Midbrain (tissue), 1 donor: ENCODE data around the gene NISCH.

ENCODE experiments used
- DNase-seq: peaks from one replicate; lab custom pipeline; 2025; lab: John Stamatoyannopoulos, UW

NISCH gene

DNA sequence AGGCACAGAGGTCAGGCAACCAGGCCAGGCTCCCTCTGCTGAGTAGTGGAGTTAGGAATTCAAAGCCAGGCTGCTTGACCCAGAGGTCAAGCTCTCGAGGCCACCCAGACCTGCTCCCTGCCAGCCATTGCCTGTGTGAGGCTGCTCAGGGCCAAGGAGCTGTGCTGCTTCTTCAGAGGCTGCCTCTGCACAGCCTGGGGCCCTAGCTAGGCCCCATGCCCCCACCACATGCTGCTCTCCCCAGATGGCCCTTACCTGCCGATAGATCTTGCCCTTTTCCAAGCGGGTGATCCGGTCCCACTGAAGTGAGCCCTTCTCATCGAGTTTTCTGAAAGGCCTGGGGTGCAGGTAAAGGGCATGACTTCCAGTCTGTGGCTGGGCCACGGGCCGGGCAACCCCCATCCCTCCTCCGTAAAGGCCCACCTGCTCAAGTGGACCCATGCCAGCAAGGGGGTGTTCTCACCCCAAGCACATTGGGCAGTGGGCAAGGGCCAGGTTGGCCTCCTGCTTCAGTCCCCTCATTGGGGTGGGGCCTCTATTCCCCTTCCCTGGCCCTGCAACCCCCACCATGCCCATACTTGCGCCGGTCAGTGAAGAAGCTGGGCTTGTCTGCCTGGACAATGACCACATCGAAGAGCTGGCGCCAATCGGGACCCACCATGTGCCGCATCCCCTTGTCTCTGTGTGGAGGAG lies 71.8 kb downstream of the NISCH start:
- DNase-seq = no peak

DNA sequence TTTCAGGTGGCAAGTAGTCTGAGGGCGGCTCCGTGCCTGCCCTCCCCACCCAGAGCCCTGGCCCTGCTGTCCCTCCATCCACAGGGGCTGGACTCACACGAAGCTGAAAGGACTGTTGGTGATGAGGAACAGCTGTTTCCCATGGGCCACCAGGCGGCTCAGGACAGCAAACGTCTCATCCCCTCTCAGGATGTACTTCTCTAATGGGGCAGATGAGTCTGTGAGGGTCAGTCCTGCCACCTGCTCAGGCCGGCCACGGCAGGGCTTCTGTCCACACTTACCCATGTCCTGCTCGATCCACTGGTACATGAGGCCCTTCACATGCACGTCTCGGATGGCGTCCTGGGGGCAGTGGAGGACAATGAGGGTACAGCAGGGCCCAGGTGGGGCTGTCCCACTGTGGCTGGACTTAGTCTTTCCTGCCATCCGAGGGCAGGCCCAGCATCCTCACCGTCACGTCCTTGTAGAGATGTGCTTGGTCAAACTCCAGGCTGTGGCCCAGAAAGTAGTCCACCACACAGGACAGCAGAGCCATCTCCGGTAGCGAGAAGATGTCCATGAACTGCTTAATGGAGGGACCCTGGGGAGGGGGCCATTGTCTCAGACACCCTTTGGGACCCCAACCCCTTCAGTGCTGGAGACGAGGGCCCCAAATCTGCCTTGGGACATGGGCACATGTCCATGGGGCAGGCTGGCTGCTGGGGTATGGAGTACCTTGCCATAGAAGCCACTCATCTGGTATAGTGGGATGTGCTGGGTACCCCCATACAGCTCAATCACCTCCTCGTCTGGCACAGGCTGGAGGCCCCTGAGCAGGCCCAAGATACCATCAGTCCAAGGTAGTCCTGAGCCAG lies 72.6 kb downstream of the NISCH start:
- no peak for DNase-seq

DNA sequence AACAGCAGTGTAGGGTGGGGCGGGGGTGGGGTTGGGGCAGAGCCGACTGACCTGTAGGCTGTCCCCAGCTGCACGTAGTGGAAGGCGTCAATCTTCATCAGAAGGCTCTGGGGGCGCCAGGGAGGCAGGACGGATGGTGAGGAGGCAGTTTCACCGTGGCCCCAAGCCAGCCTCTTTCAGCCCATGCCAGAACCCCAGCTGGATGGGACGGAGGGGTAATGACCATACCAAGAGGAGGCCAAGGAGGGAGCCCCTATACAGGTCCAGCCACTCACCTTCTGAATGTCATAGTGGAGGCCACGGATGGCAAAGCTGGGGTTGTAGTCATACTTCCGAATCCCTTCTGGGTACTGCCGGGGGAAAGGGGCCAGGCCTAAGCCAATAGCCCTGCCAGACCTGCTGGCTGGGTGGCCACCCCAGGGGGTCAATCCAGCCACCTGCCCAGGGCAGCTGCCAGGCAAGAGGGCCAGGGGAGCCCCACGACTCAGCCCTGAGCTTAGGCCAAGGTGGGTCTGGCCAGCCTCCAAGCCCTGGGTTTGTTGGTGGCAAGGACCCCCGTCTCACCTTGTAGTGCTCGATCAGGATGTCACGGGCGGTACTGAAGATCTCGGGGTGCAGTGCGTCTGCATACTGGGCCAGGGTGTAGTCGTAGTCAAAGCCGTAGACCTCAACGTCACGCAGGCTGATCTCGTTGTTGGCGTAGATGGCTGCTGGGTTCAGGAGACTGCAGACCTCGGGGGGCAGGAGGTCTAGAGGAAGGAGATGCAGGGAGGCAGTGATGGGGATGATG lies 73.4 kb downstream of the NISCH start:
- no peak for DNase-seq

DNA sequence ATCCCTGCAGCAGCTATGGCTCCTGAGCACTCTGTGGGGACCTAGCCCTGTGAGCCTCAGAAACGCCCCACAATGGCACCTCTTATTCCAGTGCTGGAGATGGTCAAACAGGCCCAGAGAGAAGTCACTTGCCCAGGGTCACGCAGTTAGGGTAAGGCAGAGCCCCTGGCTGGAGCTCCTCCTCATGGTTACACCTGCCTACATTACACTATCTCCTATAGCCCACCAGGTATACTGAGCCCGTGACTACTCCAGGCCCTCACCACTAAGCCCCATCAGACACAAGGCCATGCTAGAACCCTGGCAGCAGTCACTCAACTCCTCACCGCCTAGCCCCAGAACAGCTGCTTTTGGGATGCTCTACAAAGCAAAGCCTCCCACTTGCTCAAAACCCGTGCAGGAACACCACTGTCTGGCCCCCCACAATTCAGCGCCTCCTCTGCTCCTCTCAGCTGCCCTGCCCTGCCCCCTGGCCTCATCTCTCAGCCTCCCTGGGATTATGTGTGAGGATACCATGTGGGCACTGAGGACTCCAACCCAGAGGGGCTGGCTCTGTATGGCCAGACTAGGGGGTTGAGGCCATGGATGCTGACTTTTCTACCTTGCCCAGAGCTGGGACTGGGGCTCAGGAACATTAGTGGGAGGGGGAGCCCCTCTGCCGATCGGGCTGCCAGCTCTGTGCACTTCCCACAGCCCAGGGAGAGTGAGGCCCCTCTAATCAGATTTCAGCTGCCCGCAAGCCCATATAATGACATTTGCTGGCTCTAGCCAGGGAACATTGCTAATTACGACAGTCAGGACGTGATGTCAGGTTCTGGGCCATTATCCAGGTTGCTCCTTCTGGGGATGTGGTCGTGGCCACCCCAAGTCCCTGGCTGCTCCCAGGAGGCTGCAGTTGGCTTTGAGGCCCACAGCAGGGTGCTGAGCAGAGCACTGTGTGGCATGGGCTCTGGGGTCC lies 74.3 kb downstream of the NISCH start:
- no peak for DNase-seq

DNA sequence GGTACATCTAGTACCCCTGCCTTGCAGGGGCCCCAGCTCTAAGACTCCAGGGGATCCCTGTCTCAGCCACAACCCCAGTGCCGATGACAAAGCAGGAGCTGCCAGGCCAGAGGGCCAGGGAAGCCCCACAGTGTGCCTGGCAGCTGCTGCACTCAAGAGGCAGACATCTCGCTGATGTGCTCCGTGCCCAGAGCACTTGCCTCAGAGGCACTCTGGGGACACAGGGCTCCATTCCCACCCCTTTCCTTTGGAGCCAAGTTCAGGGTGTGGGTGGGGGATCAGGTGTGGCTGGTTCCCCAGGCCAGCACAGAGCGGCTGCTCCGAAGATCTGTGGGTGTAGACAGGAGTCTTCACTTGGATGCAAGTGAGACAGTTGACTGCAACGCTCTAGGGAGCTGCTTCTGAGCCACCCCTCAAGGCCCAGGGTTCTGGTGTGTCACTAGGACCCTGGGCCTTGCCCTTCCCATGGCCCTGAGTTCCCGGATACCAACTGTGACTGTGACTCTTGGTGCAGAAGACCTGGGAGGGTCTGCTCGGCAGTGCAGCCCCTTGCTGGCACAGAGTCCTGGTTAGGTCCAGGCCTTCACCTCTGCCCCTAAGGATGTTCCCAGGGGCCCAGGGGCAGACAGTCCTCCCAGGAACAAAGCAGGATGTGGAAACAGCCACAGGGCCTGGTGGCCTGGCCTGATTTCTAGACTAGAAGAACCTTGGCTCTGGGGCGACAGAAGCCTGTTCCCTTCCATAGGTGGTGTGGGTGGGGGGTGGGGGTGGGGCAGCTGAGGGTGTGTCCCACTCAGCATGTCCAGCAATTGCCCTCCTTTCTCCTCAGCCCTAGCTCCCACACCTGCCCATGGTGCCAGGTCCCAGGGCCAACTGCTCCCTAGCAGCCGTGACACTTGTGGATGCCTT lies 75.8 kb downstream of the NISCH start:
- no peak for DNase-seq

DNA sequence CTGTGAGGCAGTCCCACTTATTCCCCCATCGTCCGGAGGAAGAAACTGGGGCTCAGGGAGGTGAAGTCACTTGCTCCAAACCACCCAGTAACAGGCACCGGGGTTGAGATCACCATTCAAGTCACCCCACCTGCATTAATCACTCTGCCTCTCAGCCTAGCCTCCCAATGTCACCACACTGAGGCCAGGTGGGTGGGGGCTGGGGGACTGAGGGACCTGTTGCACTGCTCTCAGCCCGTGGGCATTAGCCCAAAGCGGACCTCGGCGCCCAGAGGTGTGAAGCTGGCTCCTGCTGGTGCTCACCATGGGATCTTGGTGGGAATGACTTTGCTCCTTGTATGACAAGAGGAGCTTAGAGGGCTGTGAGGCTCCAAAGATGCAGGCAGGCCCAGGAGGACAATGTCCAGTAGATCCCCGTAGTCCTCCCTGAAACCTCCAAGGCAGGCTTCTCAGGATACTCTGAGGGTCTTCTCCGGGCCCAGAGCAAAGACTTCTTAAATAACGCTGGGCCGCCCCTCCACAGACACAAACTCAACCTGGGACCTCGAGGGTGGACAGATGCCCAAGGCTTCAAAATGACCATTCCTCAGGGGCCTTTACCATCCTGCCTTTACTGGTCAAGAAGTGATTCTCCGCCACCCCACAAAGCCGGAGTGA lies 76.6 kb downstream of the NISCH start:
- DNase-seq = no peak

DNA sequence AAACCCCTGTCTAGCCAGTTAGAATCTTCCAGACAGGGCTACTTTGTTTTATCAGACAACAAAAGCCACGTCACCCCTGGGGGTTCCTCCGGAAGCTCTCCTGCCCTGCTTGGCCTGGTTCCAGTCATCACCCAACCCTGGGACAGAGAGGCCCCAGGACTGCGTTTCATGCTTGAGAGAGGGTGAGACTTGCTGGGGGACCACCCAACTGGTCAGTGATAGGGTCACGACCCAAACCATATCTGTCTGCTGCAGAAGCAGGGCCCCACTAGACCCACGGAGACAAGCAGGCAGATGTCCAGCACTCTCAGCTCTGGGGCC lies 77.1 kb downstream of the NISCH start:
- DNase-seq = no peak

DNA sequence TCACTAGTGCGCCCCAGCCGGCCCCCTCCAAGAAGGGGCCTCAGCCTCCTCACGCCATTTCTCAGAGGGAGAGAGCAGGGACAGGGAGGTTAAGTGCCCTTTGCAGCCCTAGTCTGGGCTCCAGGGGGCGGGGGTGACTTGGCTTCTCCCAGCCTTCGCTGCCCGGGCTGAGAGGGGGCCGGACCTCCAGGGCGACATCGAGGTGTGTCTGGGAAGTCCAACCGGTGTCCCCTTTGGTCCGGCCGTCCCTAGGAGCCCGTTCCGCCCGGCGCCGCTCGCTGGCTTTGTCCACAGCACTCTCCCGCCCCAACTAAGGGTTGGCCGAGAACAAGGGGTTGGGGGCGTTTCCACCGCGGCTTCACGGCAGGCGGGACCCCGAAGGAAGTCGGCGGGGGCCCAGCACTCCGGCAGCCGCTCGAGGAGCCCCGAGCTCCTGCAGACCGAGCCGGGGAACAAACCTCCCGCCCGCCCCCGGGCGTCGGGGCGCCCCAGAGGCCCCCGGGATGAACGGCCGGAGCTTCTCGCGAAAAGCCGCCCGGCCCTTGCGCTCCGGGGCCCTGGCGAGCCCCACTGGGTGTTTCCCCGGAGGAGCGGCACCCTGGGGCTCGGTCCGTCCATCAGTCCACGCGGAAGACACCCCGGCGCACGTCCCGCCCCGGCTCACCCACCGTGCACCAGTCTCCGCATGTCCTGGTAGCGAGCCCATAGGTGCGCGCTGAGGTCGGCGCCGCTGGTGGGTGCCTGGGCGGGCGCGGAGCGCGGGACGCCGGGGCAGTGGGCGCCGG lies 77.6 kb downstream of the NISCH start:
- DNase-seq = no peak

DNA sequence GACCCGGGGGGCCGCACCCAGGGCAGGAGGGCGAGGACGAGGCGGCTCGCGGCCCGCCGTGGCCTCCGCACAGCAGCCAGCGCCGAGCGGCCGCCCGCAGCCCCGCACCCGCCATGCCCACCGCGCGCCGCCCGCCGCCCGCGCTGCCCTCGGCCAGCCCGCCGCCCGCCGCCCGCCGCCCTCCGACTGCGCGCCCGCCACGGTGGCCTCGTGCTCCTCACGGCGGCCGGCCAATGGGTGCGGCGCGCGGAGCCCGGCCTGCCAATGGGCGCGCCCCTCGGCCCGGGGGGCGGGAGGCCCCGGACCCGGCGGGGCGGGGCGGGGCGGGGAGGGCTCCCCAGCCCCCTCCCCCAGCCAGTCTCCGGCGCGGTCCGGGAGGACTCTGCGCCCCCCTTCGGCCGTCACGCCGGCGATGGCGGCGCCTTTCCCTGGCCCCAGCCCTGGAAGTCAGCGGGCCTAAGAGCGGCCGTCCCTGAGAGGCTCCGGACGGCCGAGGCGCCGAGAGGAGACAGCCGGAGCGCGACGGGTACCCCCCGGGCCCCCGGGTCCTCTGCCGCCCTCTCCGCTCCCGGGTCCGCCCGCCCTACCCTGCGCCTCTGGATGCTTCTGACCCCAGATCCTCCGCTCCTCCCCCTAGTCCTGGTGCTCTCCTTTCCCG lies 78.3 kb downstream of the NISCH start, which contains the start of gene NT5DC2:
Gene NT5DC2 (minus strand): TSS at position 235 of the 658 bp plus-strand sequence. CDS start 120 bp downstream, at position 115.
- peak; percentile 56 for DNase-seq

DNA sequence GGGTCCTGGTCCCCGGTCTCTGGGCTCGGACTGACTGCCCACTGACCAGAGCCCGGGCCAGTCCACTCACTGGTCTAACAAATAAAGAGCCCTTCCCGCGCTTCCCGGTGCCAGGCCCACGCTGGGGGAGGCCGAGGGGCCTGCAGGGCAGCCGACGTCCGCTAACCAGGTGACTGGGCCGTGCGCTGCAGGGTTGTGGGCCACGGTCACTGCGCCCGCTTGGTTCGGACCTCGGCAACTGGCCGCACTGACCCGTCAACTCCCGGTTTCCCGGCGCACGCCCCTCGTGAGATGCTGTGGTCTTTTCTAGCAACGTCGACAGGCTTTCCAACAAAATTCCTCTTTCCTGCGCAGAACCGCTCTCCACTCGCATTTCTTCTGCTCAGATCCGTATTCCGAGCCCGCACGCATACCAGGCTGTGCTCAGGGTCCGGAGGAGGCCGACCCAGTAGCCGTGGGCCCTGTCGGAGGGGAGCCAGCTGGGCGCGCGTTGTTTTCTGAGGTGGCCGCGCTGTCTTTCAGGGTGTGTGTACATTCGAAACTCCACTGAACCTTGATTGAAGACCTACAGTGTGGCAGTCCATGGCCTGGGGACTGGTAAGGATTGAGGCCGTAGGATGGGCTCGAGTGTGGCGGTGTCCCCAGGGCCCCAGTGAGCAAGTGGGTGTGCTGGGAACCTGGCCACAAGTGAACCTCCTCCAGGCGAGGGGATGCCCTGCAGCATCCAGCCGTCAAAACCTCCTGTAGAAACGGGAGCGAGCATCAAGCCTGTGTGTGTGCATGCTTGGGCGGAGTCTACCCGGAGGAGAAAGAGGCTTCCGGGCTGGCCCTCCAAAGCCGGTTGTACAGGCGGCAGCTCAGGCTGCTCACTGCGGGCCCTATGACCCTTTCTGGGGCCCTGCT lies 79.1 kb downstream of the NISCH start:
- no peak for DNase-seq

DNA sequence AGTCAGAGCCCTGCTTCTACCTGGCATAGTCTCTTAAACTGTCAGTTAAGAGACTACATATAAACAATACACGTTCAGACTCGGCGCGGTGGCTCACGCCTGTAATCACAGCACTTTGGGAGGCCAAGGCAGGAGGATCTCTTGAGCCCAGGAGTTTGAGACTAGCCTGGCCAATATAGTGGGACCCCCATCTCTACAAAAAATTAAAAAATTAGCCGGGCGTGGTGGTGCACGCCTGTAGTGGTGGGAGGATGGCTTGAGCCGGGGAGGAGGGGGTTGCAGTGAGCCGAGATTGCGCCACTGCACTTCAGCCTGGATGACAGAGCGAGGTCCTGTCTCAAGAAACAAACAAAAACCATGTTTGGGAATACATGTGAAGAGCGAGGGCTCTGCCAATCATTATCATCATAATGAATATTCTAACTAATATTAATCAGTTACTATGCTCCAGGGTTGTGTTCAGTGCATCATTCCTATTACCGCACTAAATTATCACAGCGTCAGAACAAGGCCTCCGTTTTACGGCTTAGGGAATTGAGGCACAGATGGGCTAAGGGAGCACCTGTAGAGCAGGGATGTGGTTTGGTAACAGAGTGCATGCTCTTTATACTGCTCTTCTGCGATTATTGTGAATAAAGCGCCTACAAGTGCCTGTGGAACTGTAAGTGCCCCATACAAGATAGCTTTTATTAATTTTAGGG lies 80.2 kb downstream of the NISCH start:
- no peak for DNase-seq

DNA sequence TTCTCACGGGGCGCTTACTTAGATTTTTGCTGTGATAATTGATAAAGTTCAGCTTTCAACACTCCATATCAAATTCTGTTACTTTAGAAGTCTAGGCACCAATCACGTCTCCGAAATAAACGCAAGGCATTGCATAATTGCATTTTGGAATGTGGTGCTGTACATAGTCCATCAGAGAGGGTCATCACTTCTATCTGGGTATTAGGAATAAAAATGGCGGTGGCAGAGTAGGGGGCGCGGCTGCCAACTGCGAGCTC lies 80.6 kb downstream of the NISCH start:
- no peak for DNase-seq

DNA sequence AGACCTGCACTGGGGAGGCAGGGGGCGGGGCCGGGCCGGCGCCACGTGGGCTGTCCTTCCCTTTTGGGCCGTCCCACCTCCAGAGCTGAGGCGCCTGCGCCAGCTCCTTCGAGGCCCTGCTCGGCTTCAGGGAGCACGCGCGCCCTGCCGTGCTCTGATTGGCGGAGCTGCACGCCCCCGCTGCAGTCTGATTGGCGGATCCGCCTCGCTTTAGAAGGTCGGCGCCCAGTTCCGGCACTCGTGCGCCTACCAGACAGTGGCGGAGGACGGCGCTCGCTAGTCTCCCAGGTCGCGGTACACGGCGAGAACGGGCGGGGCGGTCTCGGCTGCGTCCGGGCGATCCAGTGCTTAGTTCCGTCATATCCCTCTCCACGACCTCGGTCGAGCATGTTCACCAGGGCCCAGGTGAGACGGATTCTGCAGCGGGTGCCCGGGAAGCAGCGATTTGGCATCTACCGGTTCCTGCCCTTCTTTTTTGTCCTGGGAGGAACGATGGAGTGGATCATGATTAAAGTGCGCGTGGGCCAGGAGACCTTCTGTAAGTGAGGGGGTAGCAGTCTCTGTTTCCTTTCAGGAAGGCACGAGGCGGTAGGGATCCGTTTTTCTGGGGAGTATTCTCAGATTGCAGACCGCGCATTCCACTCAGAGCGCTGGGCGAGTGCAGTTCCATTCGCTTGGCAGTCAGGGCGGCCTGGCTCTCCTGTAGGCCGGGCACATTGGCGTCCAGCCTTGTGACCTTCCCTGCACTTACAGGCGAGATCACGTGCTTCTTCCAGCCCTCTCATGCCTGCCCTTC lies 81.2 kb downstream of the NISCH start, which contains the start of gene UQCC5:
Gene UQCC5 (plus strand): TSS at position 237 of the 796 bp plus-strand sequence. CDS start 151 bp downstream, at position 388.
- peak; percentile 98 for DNase-seq

DNA sequence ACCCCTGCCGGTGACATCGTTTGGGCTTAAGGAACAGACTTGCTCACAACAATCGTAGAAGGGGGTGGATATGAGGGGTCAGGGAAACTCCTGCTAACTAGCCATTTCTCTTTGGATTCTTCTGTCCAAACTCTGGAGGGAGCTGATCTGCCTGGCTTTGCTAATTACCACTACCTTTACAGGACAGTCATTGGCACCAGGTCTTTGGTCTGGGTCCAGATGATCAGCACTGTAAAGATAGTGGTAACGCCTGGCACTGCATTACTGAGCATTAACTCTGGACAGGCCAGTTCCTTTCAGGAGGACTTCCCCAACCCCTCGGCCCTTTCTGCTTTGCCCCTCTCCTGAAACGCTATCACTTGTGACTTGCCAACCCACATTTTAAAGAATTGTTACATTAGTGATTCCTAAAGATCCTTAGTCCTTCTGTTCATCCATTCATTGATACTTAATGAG lies 81.8 kb downstream of the NISCH start:
- no peak for DNase-seq

DNA sequence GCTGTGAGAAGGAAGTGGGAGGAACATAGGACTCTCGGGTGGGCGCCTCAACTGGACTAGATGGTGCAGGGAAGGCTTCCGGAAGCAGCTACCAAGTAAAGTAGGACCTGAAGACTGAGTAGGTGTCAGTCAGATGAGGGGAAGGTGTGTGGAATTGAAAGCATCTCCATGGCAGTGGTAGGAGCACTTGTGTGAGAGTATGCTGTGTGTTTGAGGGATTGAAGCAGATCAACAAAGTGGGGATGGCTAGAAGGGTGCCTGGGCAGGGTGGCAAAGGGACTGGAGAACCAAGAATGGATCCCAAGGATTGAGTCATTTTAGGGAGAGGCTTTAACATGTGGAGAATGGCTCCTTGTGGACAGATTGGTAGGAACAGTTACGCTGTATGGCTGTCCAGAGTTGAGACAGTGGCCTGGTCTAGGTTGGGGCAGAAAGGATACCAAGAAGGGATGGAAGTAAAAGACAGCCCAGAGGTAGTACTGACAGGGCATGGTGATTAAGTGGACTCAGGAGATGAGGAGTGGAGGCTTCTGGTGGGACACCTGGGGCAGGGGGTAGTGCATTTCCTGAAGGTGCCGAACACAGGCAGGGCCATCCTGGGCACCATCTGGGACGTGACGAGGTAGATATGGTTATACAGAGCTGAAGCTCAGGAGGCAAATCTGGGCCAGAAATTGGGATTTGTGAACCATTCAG lies 82.5 kb downstream of the NISCH start:
- no peak for DNase-seq
